Measurements from ENCODE around the gene EZH1. TPM values are rescaled to one million over a fixed set of nuclear protein-coding genes. Genes with fewer than 3 reads are reported as not detected.

Gene EZH1
- 10 to 100 TPM; 29.7 to 33.9 TPM for total RNA-seq

GRCh38 chr17:42744806-42745617 is at the start of gene EZH1:
Gene EZH1 (minus strand): TSS chr17:42745040. CDS start chr17:42728941, 16,099 bp downstream.
- intact Hi-C loops (cut with micrococcal nuclease) = loop anchor here (1.0 to 2.0 kb wide), 3 partner anchors 40 to 136 kb away; partner anchors contain the start of genes RETREG3 and TUBG1
- Mint-ChIP-seq H3K9me3 (no peaks in the 10 kb centered on the region), H3K36me3 (peaks cover 2% of the 10 kb centered on the region), H3K4me3 (peak within 1 kb of the TSS; percentile 95), H3K27ac (peak within 1 kb of the TSS; percentile 94), H3K4me1 (ENCODE audit: low read depth) (peaks cover 20% of the 10 kb centered on the region), H3K27me3 (peaks cover 8% of the 10 kb centered on the region)
- CTCF ChIA-PET = interaction anchor here (1.4 kb wide), 1 partner anchor 19 kb away, joined by 4 read pairs; no protein-coding TSS in a partner anchor
- POLR2A ChIA-PET = interaction anchor here (1.3 kb wide), 1 partner anchor 136 kb away, joined by 4 read pairs; the partner anchor contains the start of genes RETREG3 and TUBG1
- DNase-seq = peak; percentile 95

DNA sequence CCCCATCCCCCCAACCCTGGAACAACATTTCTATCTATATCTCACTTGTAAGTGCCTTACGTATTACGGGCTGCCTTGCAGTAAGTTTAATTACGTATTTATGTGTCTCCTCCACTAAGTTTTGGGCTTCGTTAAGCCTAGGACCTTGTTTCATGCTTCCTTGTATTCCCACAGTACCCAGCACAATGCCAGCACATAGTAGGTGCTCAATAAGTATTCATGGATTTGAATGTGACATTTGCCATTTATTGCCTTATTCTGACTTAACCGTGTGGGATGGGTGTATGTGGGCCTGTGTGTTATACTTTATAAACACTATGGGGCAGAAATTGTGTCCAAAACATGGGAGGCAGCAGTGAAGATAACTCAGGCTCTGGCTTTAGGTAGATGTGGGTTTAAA is 47.7 kb upstream of the EZH1 start:
- Mint-ChIP-seq H3K36me3 (peaks cover 4% of the 10 kb centered on the region), H3K4me1 (ENCODE audit: low read depth) (peaks cover 6% of the 10 kb centered on the region), H3K27me3 (peaks cover 3% of the 10 kb centered on the region), H3K27ac (no peak overlapping the region), H3K9me3 (no peaks in the 10 kb centered on the region), H3K4me3 (no peak overlapping the region)
- ChIA-PET POLR2A (no interaction called here), CTCF (no interaction called here)
- no peak for DNase-seq
- intact Hi-C loops (cut with micrococcal nuclease) = no loop called here

- H3K36me3 Mint-ChIP-seq = peaks cover 4% of the 10 kb centered on the region
- no peaks in the 10 kb centered on the region for H3K9me3 Mint-ChIP-seq
- no peak overlapping the region for H3K4me3 Mint-ChIP-seq
- ChIA-PET CTCF (interaction anchor here (0.6 kb wide), 1 partner anchor 543 kb away, joined by 3 read pairs; no protein-coding TSS in a partner anchor), POLR2A (no interaction called here)
- intact Hi-C loops (cut with micrococcal nuclease) = no loop called here
- peaks cover 4% of the 10 kb centered on the region for H3K27me3 Mint-ChIP-seq
- no peak overlapping the region for H3K27ac Mint-ChIP-seq
- H3K4me1 Mint-ChIP-seq (ENCODE audit: low read depth) = peaks cover 2% of the 10 kb centered on the region
- no peak for DNase-seq
Measured at GRCh38 chr17:42791948-42792347, 47.1 kb upstream of the EZH1 start.

- H3K4me3 Mint-ChIP-seq = no peak overlapping the region
- no peak overlapping the region for H3K27ac Mint-ChIP-seq
- H3K36me3 Mint-ChIP-seq = no peaks in the 10 kb centered on the region
- CTCF ChIA-PET = interaction anchor here (0.9 kb wide), 1 partner anchor 22 kb away, joined by 3 read pairs; no protein-coding TSS in a partner anchor
- DNase-seq = no peak
- POLR2A ChIA-PET = interaction anchor here (0.6 kb wide), 1 partner anchor 302 kb away, joined by 6 read pairs; no protein-coding TSS in a partner anchor
- peaks cover 26% of the 10 kb centered on the region for H3K4me1 Mint-ChIP-seq (ENCODE audit: low read depth)
- intact Hi-C loops (cut with micrococcal nuclease) = no loop called here
- H3K9me3 Mint-ChIP-seq = no peaks in the 10 kb centered on the region
- H3K27me3 Mint-ChIP-seq = peaks cover 40% of the 10 kb centered on the region
Measured at GRCh38 chr17:42787266-42787665, 42.4 kb upstream of the EZH1 start.

DNA sequence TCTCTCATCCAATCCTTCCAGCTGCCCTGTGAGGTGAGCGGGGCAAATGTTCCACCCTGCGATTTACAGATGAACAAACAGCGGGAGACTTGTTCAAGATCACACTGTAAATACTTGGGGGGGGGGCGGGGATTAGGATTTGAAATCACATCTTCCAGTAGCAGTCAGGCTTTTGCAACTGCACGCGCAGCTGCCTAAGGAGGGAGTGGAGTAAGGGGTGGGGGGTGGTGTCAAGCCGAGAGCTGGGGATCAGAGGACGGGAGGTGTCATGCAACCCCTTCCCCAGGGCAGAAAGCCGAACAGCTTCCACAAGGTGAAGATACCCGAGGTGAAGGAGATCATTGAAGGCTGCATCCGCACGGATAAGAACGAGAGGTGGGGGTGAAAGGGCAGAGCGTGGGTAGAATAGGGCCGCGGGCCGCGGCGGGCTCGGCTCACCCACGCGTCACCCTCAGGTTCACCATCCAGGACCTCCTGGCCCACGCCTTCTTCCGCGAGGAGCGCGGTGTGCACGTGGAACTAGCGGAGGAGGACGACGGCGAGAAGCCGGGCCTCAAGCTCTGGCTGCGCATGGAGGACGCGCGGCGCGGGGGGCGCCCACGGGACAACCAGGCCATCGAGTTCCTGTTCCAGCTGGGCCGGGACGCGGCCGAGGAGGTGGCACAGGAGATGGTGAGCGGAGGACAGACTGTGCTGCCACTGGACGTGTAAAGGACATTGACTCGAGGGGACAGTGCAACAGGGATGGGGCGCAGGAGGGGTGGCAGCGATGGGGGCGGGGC is 40.2 kb upstream of the EZH1 start:
- no peak for DNase-seq
- ChIA-PET POLR2A (interaction anchor here (0.8 kb wide), 1 partner anchor 38 kb away, joined by 3 read pairs; no protein-coding TSS in a partner anchor), CTCF (interaction anchor here (0.6 to 1.1 kb wide), 2 partner anchors 35 to 255 kb away, joined by 3 read pairs; no protein-coding TSS in a partner anchor)
- peaks cover 51% of the 10 kb centered on the region for H3K27me3 Mint-ChIP-seq
- no peak overlapping the region for H3K4me3 Mint-ChIP-seq
- intact Hi-C loops (cut with micrococcal nuclease) = no loop called here
- no peaks in the 10 kb centered on the region for H3K36me3 Mint-ChIP-seq
- H3K27ac Mint-ChIP-seq = no peak overlapping the region
- H3K4me1 Mint-ChIP-seq (ENCODE audit: low read depth) = peaks cover 27% of the 10 kb centered on the region
- no peaks in the 10 kb centered on the region for H3K9me3 Mint-ChIP-seq

DNA sequence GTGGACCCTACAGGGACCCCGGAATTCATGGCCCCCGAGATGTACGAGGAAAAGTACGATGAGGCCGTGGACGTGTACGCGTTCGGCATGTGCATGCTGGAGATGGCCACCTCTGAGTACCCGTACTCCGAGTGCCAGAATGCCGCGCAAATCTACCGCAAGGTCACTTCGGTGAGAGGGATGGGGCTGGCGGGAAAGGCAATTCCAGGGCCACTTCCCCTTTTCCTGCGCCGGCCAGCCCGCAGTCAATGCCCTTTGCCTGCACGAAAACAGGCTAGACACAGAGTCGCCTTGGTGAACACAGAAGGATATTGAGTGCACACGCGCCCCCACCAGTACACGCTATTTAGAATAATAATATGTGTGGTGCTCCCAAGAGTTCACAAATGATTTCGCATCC is 39.6 kb upstream of the EZH1 start:
- DNase-seq = no peak
- Mint-ChIP-seq H3K27ac (no peak overlapping the region), H3K4me1 (ENCODE audit: low read depth) (peaks cover 27% of the 10 kb centered on the region), H3K4me3 (no peak overlapping the region), H3K9me3 (no peaks in the 10 kb centered on the region), H3K36me3 (peaks cover 5% of the 10 kb centered on the region), H3K27me3 (peaks cover 54% of the 10 kb centered on the region)
- ChIA-PET CTCF (interaction anchor here (1.1 kb wide), 1 partner anchor 36 kb away, joined by 3 read pairs; no protein-coding TSS in a partner anchor), POLR2A (interaction anchor here (0.8 kb wide), 1 partner anchor 38 kb away, joined by 3 read pairs; no protein-coding TSS in a partner anchor)
- intact Hi-C loops (cut with micrococcal nuclease) = no loop called here

GRCh38 chr17:42783791-42784138 is 38.9 kb upstream of the EZH1 start:
- POLR2A ChIA-PET = no interaction called here
- Mint-ChIP-seq H3K27me3 (peaks cover 54% of the 10 kb centered on the region), H3K36me3 (peaks cover 11% of the 10 kb centered on the region), H3K4me3 (no peak overlapping the region), H3K9me3 (no peaks in the 10 kb centered on the region), H3K4me1 (ENCODE audit: low read depth) (peaks cover 27% of the 10 kb centered on the region), H3K27ac (no peak overlapping the region)
- CTCF ChIA-PET = no interaction called here
- DNase-seq = no peak
- intact Hi-C loops (cut with micrococcal nuclease) = no loop called here

DNA sequence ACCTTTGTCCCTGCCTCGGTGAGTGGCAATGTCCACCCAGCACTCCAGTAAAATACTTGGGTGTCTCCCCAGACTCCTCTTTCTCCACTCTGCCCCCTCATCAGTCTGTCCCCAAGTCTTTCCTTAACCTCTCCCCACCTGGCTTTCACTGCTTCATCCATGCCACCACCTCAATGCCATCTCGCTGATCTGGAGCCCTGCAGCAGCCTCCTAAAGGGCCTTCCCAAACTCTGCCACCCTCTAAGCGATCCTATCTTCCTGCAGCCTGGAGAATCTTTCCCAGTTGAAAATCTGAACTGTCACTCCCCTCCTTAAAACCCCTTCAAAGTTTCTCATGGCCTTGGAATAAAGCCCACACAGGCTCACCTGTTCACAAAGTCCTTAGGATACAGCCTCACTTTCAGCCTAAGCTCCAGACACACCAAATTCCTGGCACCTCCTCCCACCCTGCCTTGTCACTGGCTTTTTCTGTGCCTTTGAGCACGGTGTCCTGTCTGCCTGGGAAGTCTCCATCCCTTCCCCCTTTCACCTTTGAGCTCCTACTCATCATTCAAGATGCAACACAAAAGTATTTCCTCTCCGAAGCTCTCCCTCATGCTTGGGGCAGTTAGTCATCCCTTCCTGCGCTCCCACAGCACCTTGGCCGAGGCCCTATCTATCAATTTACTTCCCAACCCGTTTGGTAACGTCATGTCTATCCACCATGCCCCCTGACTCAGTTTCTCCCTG is 38.4 kb upstream of the EZH1 start:
- no peak overlapping the region for H3K4me3 Mint-ChIP-seq
- peaks cover 27% of the 10 kb centered on the region for H3K4me1 Mint-ChIP-seq (ENCODE audit: low read depth)
- POLR2A ChIA-PET = no interaction called here
- CTCF ChIA-PET = no interaction called here
- no peak for DNase-seq
- H3K27me3 Mint-ChIP-seq = peaks cover 54% of the 10 kb centered on the region
- no peak overlapping the region for H3K27ac Mint-ChIP-seq
- H3K36me3 Mint-ChIP-seq = peaks cover 12% of the 10 kb centered on the region
- intact Hi-C loops (cut with micrococcal nuclease) = no loop called here
- no peaks in the 10 kb centered on the region for H3K9me3 Mint-ChIP-seq

GRCh38 chr17:42782166-42783061 is 37.6 kb upstream of the EZH1 start:
- intact Hi-C loops (cut with micrococcal nuclease) = no loop called here
- Mint-ChIP-seq H3K36me3 (peaks cover 18% of the 10 kb centered on the region), H3K27me3 (peaks cover 51% of the 10 kb centered on the region), H3K4me1 (ENCODE audit: low read depth) (peaks cover 27% of the 10 kb centered on the region), H3K9me3 (no peaks in the 10 kb centered on the region), H3K4me3 (no peak overlapping the region), H3K27ac (no peak overlapping the region)
- ChIA-PET POLR2A (no interaction called here), CTCF (no interaction called here)
- DNase-seq = no peak

GRCh38 chr17:42781639-42782165 is 36.9 kb upstream of the EZH1 start:
- peaks cover 48% of the 10 kb centered on the region for H3K27me3 Mint-ChIP-seq
- H3K4me1 Mint-ChIP-seq (ENCODE audit: low read depth) = peaks cover 27% of the 10 kb centered on the region
- ChIA-PET POLR2A (no interaction called here), CTCF (no interaction called here)
- H3K36me3 Mint-ChIP-seq = peaks cover 20% of the 10 kb centered on the region
- H3K9me3 Mint-ChIP-seq = no peaks in the 10 kb centered on the region
- intact Hi-C loops (cut with micrococcal nuclease) = no loop called here
- no peak for DNase-seq
- no peak overlapping the region for H3K27ac Mint-ChIP-seq
- no peak overlapping the region for H3K4me3 Mint-ChIP-seq
